Measurements from ENCODE around the gene GOLM1.

The GOLM1 gene

GRCh38 chr9:86045654-86046053 lies 53.7 kb downstream of the GOLM1 start:
- DNase-seq (ENCODE audit: low spot score), result no peak

- no peak for DNase-seq (ENCODE audit: low spot score)
Observed at GRCh38 chr9:86043999-86044398, 55.4 kb downstream of the GOLM1 start.

- no peak for DNase-seq (ENCODE audit: low spot score)
Observed at GRCh38 chr9:86043586-86043985, 55.8 kb downstream of the GOLM1 start.

GRCh38 chr9:86042199-86042978 lies 57.0 kb downstream of the GOLM1 start:
- DNase-seq (ENCODE audit: low spot score), result no peak

- peak; percentile 50 for DNase-seq (ENCODE audit: low spot score)
Observed at GRCh38 chr9:86041311-86041741, 58.0 kb downstream of the GOLM1 start.

GRCh38 chr9:86040861-86041155 lies 58.5 kb downstream of the GOLM1 start:
- no peak for DNase-seq (ENCODE audit: low spot score)

- no peak for DNase-seq (ENCODE audit: low spot score)
Observed at GRCh38 chr9:86039991-86040860, 59.1 kb downstream of the GOLM1 start.

GRCh38 chr9:86036555-86036954 lies 62.8 kb downstream of the GOLM1 start:
- DNase-seq (ENCODE audit: low spot score), result no peak

- no peak for DNase-seq (ENCODE audit: low spot score)
Observed at GRCh38 chr9:86035827-86036440, 63.4 kb downstream of the GOLM1 start.

- DNase-seq (ENCODE audit: low spot score), result peak; percentile 70
Observed at GRCh38 chr9:86034863-86035734, 64.3 kb downstream of the GOLM1 start.

GRCh38 chr9:86027767-86028166 lies 71.6 kb downstream of the GOLM1 start:
- DNase-seq (ENCODE audit: low spot score), result no peak

GRCh38 chr9:86022687-86023266 lies 76.6 kb downstream of the GOLM1 start:
- DNase-seq (ENCODE audit: low spot score), result no peak

GRCh38 chr9:86021166-86021565 lies 78.2 kb downstream of the GOLM1 start:
- DNase-seq (ENCODE audit: low spot score), result no peak

- no peak for DNase-seq (ENCODE audit: low spot score)
Observed at GRCh38 chr9:86020731-86021130, 78.6 kb downstream of the GOLM1 start.

- DNase-seq (ENCODE audit: low spot score), result no peak
Observed at GRCh38 chr9:86009133-86009532, 90.2 kb downstream of the GOLM1 start.

GRCh38 chr9:86005253-86005775 lies 94.0 kb downstream of the GOLM1 start:
- no peak for DNase-seq (ENCODE audit: low spot score)

GRCh38 chr9:85995599-85995998 lies 103.8 kb downstream of the GOLM1 start:
- DNase-seq (ENCODE audit: low spot score), result no peak

- no peak for DNase-seq (ENCODE audit: low spot score)
Observed at GRCh38 chr9:85995097-85995496, 104.3 kb downstream of the GOLM1 start.

GRCh38 chr9:85994191-85994590 lies 105.2 kb downstream of the GOLM1 start:
- no peak for DNase-seq (ENCODE audit: low spot score)

GRCh38 chr9:85987236-85987635 lies 112.1 kb downstream of the GOLM1 start:
- DNase-seq (ENCODE audit: low spot score), result no peak

- no peak for DNase-seq (ENCODE audit: low spot score)
Observed at GRCh38 chr9:85984457-85984856, 114.9 kb downstream of the GOLM1 start.

Data from AG08395 (cell line).